Neuronal stem cell (in vitro differentiated cells): ENCODE data around the gene TXNDC5.

Experiments
- DNase-seq: peaks from one replicate; pipeline ENCODE4 v3.0.0-alpha.2; 2013; ENCODE audit warnings: low spot score
- H2AFZ ChIP-seq: one replicate; pipeline ENCODE4 v1.6.1; 2013; ENCODE audit warnings: mild to moderate bottlenecking, low read length, inconsistent platforms
- H2AK5ac ChIP-seq: 2 replicates; pipeline ENCODE4 v1.6.1; 2013; ENCODE audit warnings: low read depth, mild to moderate bottlenecking, inconsistent platforms, low read length, moderate library complexity, mixed read lengths
- H2BK120ac ChIP-seq: 2 replicates; pipeline ENCODE4 v1.6.1; 2013; ENCODE audit warnings: low read depth, mild to moderate bottlenecking, inconsistent platforms, low read length, moderate library complexity, mixed read lengths
- H2BK12ac ChIP-seq: one replicate; pipeline ENCODE4 v1.6.1; 2013; ENCODE audit warnings: low read length, inconsistent platforms
- H2BK15ac ChIP-seq: 2 replicates; pipeline ENCODE4 v1.6.1; 2013; ENCODE audit warnings: mild to moderate bottlenecking, low read length, inconsistent platforms, mixed read lengths
- H2BK5ac ChIP-seq: one replicate; pipeline ENCODE4 v1.6.1; 2013; ENCODE audit warnings: inconsistent platforms, mild to moderate bottlenecking, low read length, moderate library complexity
- H3K14ac ChIP-seq: one replicate; pipeline ENCODE4 v1.6.1; 2013; ENCODE audit warnings: low read length, inconsistent platforms
- H3K18ac ChIP-seq: 2 replicates; pipeline ENCODE4 v1.6.1; 2013; ENCODE audit warnings: low read length, inconsistent platforms
- H3K23ac ChIP-seq: 2 replicates; pipeline ENCODE4 v1.6.1; 2013; ENCODE audit warnings: low read depth, mild to moderate bottlenecking, mixed read lengths, low read length, inconsistent platforms; ENCODE audit not compliant: poor library complexity
- H3K27ac ChIP-seq: replicated peaks from 3 replicates; pipeline ENCODE4 v1.5.1; 2013; ENCODE audit warnings: low read length, inconsistent platforms
- H3K27me3 ChIP-seq, 3 experiments: 2 replicates each; pipeline ENCODE4 v1.6.1; 2013; ENCODE audit warnings: low read length in 3 of 3, mild to moderate bottlenecking in 2 of 3, inconsistent platforms in 1 of 3, low read depth in 1 of 3, mixed read lengths in 1 of 3, moderate library complexity in 1 of 3; ENCODE audit not compliant: control insufficient read depth in 3 of 3, insufficient read depth in 3 of 3
- H3K36me3 ChIP-seq, 2 donors: replicated peaks in 1 of 2; 2 replicates each; pipeline ENCODE4 v1.6.1; 2013; ENCODE audit warnings: low read length in 2 of 2; ENCODE audit not compliant: control insufficient read depth in 2 of 2, insufficient read depth in 2 of 2
- H3K4ac ChIP-seq: 2 replicates; pipeline ENCODE4 v1.6.1; 2013; ENCODE audit warnings: inconsistent platforms, mild to moderate bottlenecking, low read length, moderate library complexity
- H3K4me1 ChIP-seq, 2 donors: 1 replicate in 1 of 2; 2 replicates in 1 of 2; pipeline ENCODE4 v1.6.1; 2013; ENCODE audit warnings: low read length in 2 of 2, low read depth in 1 of 2; ENCODE audit not compliant: control insufficient read depth in 2 of 2, insufficient read depth in 1 of 2
- H3K4me2 ChIP-seq: one replicate; pipeline ENCODE4 v1.6.1; 2013; ENCODE audit warnings: mild to moderate bottlenecking, low read length, inconsistent platforms; ENCODE audit not compliant: insufficient read depth, poor library complexity, severe bottlenecking
- H3K4me3 ChIP-seq, 2 donors: 2 replicates each; pipeline ENCODE4 v1.5.1; 2013; ENCODE audit warnings: low read length in 2 of 2, mild to moderate bottlenecking in 2 of 2, inconsistent platforms in 1 of 2, moderate library complexity in 1 of 2
- H3K79me1 ChIP-seq: one replicate; pipeline ENCODE4 v1.6.1; 2013; ENCODE audit warnings: low read depth, mild to moderate bottlenecking, inconsistent platforms, low read length, moderate library complexity
- H3K9ac ChIP-seq: one replicate; pipeline ENCODE4 v1.6.1; 2013; ENCODE audit warnings: mild to moderate bottlenecking, low read depth, low read length, inconsistent platforms; ENCODE audit not compliant: poor library complexity
- H3K9me3 ChIP-seq, 2 donors: replicated peaks in 1 of 2; 2 replicates each; pipeline versions ENCODE3 to v1.6.1; 2013; ENCODE audit warnings: low read length in 2 of 2, mild to moderate bottlenecking in 2 of 2, inconsistent platforms in 1 of 2, low read depth in 1 of 2, mixed read lengths in 1 of 2, moderate library complexity in 1 of 2; ENCODE audit not compliant: control insufficient read depth in 2 of 2, insufficient read depth in 1 of 2
- H4K8ac ChIP-seq: one replicate; pipeline ENCODE4 v1.6.1; 2013; ENCODE audit warnings: low read depth, mild to moderate bottlenecking, inconsistent platforms, low read length, moderate library complexity
- H4K91ac ChIP-seq: one replicate; pipeline ENCODE4 v1.6.1; 2013; ENCODE audit warnings: low read length, low read depth, mild to moderate bottlenecking, inconsistent platforms; ENCODE audit not compliant: poor library complexity
- WGBS, 2 donors: extraction: QIAGEN DNeasy Blood & Tissue Kit; methylation state at CpG; one replicate each; pipeline ENCODE4 v1.1.7; 2013; ENCODE audit warnings: missing lambda C conversion rate in 2 of 2, mixed read lengths in 1 of 2; ENCODE audit not compliant: insufficient read length in 2 of 2, insufficient replicate concordance in 1 of 2; ENCODE audit errors: extremely low coverage in 2 of 2; 5-methylcytosine and 5-hydroxymethylcytosine counted together

TXNDC5 gene

GRCh38 chr6:7901056-7901455 lies 9.5 kb downstream of the TXNDC5 start:
- no peak overlapping the region for H3K14ac ChIP-seq
- H3K36me3 ChIP-seq = peaks cover 47 to 90% of the 10 kb centered on the region in 2 donors
- H2BK12ac ChIP-seq = no peak overlapping the region
- H3K79me1 ChIP-seq = no peaks in the 10 kb centered on the region
- H3K4me2 ChIP-seq = no peak overlapping the region
- H3K18ac ChIP-seq = no peak overlapping the region
- H3K27ac ChIP-seq = no peak overlapping the region
- no peak overlapping the region for H2BK5ac ChIP-seq
- H4K91ac ChIP-seq = no peak overlapping the region
- no peak overlapping the region for H2BK15ac ChIP-seq
- H2AFZ ChIP-seq = no peak overlapping the region
- no peaks in the 10 kb centered on the region for H3K27me3 ChIP-seq
- H3K23ac ChIP-seq = no peak overlapping the region
- no peak overlapping the region for H4K8ac ChIP-seq
- WGBS, 2 donors = no CpG with 5 or more reads among the region's 9 CpGs
- no peak overlapping the region for H3K4ac ChIP-seq
- no peaks in the 10 kb centered on the region for H3K9me3 ChIP-seq
- H3K4me1 ChIP-seq = peaks cover 0 to 3% of the 10 kb centered on the region in 2 donors
- no peak overlapping the region for H3K4me3 ChIP-seq
- H3K9ac ChIP-seq = no peak overlapping the region
- H2AK5ac ChIP-seq = no peak overlapping the region
- no peak overlapping the region for H2BK120ac ChIP-seq
- DNase-seq = no peak

- H3K4me2 ChIP-seq = no peak overlapping the region
- no peaks in the 10 kb centered on the region for H3K27me3 ChIP-seq
- no peak overlapping the region for H3K27ac ChIP-seq
- H2BK120ac ChIP-seq = no peak overlapping the region
- H3K4me1 ChIP-seq = peaks cover 0 to 3% of the 10 kb centered on the region in 2 donors
- H2BK12ac ChIP-seq = no peak overlapping the region
- H3K4me3 ChIP-seq = no peak overlapping the region
- H3K9me3 ChIP-seq = no peaks in the 10 kb centered on the region
- no CpG with 5 or more reads among the region's 2 CpGs for WGBS, 2 donors
- H3K79me1 ChIP-seq = no peaks in the 10 kb centered on the region
- no peak overlapping the region for H3K18ac ChIP-seq
- DNase-seq = no peak
- H2BK15ac ChIP-seq = no peak overlapping the region
- H3K4ac ChIP-seq = no peak overlapping the region
- H3K23ac ChIP-seq = no peak overlapping the region
- no peak overlapping the region for H3K14ac ChIP-seq
- H4K8ac ChIP-seq = no peak overlapping the region
- H2AK5ac ChIP-seq = no peak overlapping the region
- no peak overlapping the region for H2AFZ ChIP-seq
- H2BK5ac ChIP-seq = no peak overlapping the region
- H3K9ac ChIP-seq = no peak overlapping the region
- no peak overlapping the region for H4K91ac ChIP-seq
- H3K36me3 ChIP-seq = peaks cover 51 to 94% of the 10 kb centered on the region in 2 donors
Observed at GRCh38 chr6:7900621-7901020, 10.0 kb downstream of the TXNDC5 start.

- no peak overlapping the region for H3K14ac ChIP-seq
- peaks cover 59 to 99% of the 10 kb centered on the region in 2 donors for H3K36me3 ChIP-seq
- H2BK120ac ChIP-seq = no peak overlapping the region
- no peak overlapping the region for H3K4ac ChIP-seq
- H3K27ac ChIP-seq = no peak overlapping the region
- no peak overlapping the region for H3K4me3 ChIP-seq
- H4K91ac ChIP-seq = no peak overlapping the region
- no peak for DNase-seq
- H2AK5ac ChIP-seq = no peak overlapping the region
- H3K23ac ChIP-seq = no peak overlapping the region
- no peak overlapping the region for H2AFZ ChIP-seq
- H3K4me2 ChIP-seq = no peak overlapping the region
- H2BK15ac ChIP-seq = no peak overlapping the region
- H3K18ac ChIP-seq = no peak overlapping the region
- no peak overlapping the region for H2BK5ac ChIP-seq
- H4K8ac ChIP-seq = no peak overlapping the region
- H3K9me3 ChIP-seq = no peaks in the 10 kb centered on the region
- no peak overlapping the region for H2BK12ac ChIP-seq
- WGBS, 2 donors = no CpG with 5 or more reads among the region's 4 CpGs
- H3K4me1 ChIP-seq = peaks cover 0 to 3% of the 10 kb centered on the region in 2 donors
- H3K9ac ChIP-seq = no peak overlapping the region
- no peaks in the 10 kb centered on the region for H3K79me1 ChIP-seq
- no peaks in the 10 kb centered on the region for H3K27me3 ChIP-seq
Observed at GRCh38 chr6:7899889-7900213, 10.7 kb downstream of the TXNDC5 start.

DNA sequence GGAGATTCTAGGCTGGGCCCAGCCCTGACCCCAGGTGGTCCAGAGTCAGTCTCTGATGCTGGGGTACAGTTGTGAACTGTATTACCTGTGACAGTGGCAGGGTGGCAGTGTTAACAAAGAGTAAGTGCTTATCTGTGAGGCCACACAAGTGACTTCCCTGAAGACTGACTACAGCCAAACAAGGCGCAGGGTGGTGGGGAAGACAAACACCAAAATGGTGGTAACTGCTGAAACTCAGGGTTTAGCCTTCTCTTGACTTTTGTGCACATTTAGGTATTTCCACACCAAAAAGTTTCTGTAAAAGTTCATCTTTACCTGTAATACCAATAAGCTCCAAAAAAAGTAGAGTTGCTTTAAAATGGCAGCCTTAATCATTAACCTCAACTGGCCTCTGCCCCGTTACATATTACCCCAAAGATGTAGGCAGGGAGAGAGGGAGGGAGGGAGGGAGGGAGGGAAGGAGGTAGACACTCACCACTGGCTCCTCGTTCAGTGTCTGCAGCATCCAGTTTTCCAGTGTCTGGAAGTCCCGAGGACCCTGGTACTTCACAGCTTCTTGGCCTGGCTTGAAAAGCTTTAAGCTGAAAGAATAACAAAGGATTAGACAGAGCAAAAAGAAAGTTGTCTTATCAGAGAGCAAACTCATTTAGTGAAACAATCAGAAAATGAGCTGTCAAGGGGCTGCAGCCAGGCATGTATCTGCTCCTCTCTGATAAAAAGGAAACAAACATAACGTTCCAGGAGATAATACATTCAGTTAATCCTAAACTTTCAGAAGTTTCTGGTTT lies 11.3 kb downstream of the TXNDC5 start:
- Histone ChIP-seq H3K4me1 (peaks cover 0 to 3% of the 10 kb centered on the region in 2 donors), H2AFZ (no peak overlapping the region), H3K27ac (no peak overlapping the region), H4K8ac (no peak overlapping the region), H3K14ac (no peak overlapping the region), H2BK15ac (no peak overlapping the region), H3K4ac (no peak overlapping the region), H3K4me2 (no peak overlapping the region), H3K27me3 (no peaks in the 10 kb centered on the region), H2BK12ac (no peak overlapping the region), H3K4me3 (no peak overlapping the region), H2AK5ac (no peak overlapping the region), H4K91ac (no peak overlapping the region), H2BK120ac (no peak overlapping the region), H3K36me3 (peaks cover 60 to 99% of the 10 kb centered on the region in 2 donors), H3K18ac (no peak overlapping the region), H3K9me3 (no peaks in the 10 kb centered on the region), H2BK5ac (no peak overlapping the region), H3K9ac (no peak overlapping the region), H3K79me1 (no peaks in the 10 kb centered on the region), H3K23ac (no peak overlapping the region)
- DNase-seq = no peak
- WGBS, 2 donors = no CpG with 5 or more reads among the region's 5 CpGs
